Activated naive CD8-positive, alpha-beta T cell treated with anti-CD3 and anti-CD28 coated beads for 36 hours (primary cell): ENCODE data around the gene EPN3. TPM values are rescaled to one million over a fixed set of nuclear protein-coding genes. Genes with fewer than 3 reads are reported as not detected.

Experiments
- DNase-seq: peaks from one replicate; pipeline ENCODE4 v3.0.0; 2021
- H3K27ac Mint-ChIP-seq: one replicate; pipeline ENCODE4 v1.8.0; 2022; ENCODE audit warnings: mild to moderate bottlenecking, moderate library complexity, mixed read lengths
- H3K27me3 Mint-ChIP-seq: one replicate; pipeline ENCODE4 v1.8.0; 2022; ENCODE audit warnings: mild to moderate bottlenecking, mixed read lengths
- H3K36me3 Mint-ChIP-seq: one replicate; pipeline ENCODE4 v1.8.0; 2021; ENCODE audit warnings: mild to moderate bottlenecking, mixed read lengths
- H3K4me1 Mint-ChIP-seq: one replicate; pipeline ENCODE4 v1.8.0; 2021; ENCODE audit warnings: mixed read lengths
- H3K4me3 Mint-ChIP-seq: one replicate; pipeline ENCODE4 v1.8.0; 2022; ENCODE audit warnings: mild to moderate bottlenecking, moderate library complexity, mixed read lengths
- H3K9me3 Mint-ChIP-seq: one replicate; pipeline ENCODE4 v1.8.0; 2022; ENCODE audit warnings: mixed read lengths
- total RNA-seq, 2 experiments: library from RNA; stranded (reverse); gene quantifications; one replicate each; pipeline ENCODE4 v1.2.3, GENCODE V29; 2021

Gene EPN3
- total RNA-seq, 2 experiments from 2014 or later, result not detected

- peak; percentile 26 for DNase-seq
- H3K9me3 Mint-ChIP-seq, result no peaks in the 10 kb centered on the region
- peaks cover 23% of the 10 kb centered on the region for H3K4me1 Mint-ChIP-seq
- H3K36me3 Mint-ChIP-seq, result no peaks in the 10 kb centered on the region
- no peak overlapping the region for H3K27ac Mint-ChIP-seq
- peaks cover 78% of the 10 kb centered on the region for H3K27me3 Mint-ChIP-seq
- H3K4me3 Mint-ChIP-seq, result no peak overlapping the region
These were observed 28.6 kb downstream of the EPN3 start for GRCh38 chr17:50560931-50561745.

- Mint-ChIP-seq H3K36me3 (no peaks in the 10 kb centered on the region), H3K4me1 (peaks cover 23% of the 10 kb centered on the region), H3K9me3 (no peaks in the 10 kb centered on the region), H3K27ac (no peak overlapping the region), H3K4me3 (no peak overlapping the region), H3K27me3 (peaks cover 84% of the 10 kb centered on the region)
- no peak for DNase-seq
These were observed 29.2 kb downstream of the EPN3 start for GRCh38 chr17:50561746-50562141.

- H3K27me3 Mint-ChIP-seq, result peaks cover 86% of the 10 kb centered on the region
- no peak overlapping the region for H3K27ac Mint-ChIP-seq
- no peak overlapping the region for H3K4me3 Mint-ChIP-seq
These were observed 29.9 kb downstream of the EPN3 start for GRCh38 chr17:50562242-50563091.

GRCh38 chr17:50563092-50563511, 30.6 kb downstream of the EPN3 start:
- no peak for DNase-seq
- no peak overlapping the region for H3K27ac Mint-ChIP-seq
- peaks cover 23% of the 10 kb centered on the region for H3K4me1 Mint-ChIP-seq
- no peaks in the 10 kb centered on the region for H3K9me3 Mint-ChIP-seq
- H3K36me3 Mint-ChIP-seq, result no peaks in the 10 kb centered on the region
- peaks cover 84% of the 10 kb centered on the region for H3K27me3 Mint-ChIP-seq
- no peak overlapping the region for H3K4me3 Mint-ChIP-seq

More at GRCh38 chr17:50562242-50563091, 29.9 kb downstream of the EPN3 start:
- Mint-ChIP-seq H3K36me3 (no peaks in the 10 kb centered on the region), H3K4me1 (peaks cover 23% of the 10 kb centered on the region), H3K9me3 (no peaks in the 10 kb centered on the region)
- DNase-seq, result no peak

- Mint-ChIP-seq H3K9me3 (no peaks in the 10 kb centered on the region), H3K4me1 (peaks cover 17% of the 10 kb centered on the region), H3K27ac (no peak overlapping the region), H3K36me3 (no peaks in the 10 kb centered on the region), H3K27me3 (peaks cover 66% of the 10 kb centered on the region), H3K4me3 (no peak overlapping the region)
- DNase-seq, result no peak
These were observed 32.4 kb downstream of the EPN3 start for GRCh38 chr17:50564916-50565315.

GRCh38 chr17:50565402-50566350, 33.1 kb downstream of the EPN3 start:
- peaks cover 62% of the 10 kb centered on the region for H3K27me3 Mint-ChIP-seq
- no peaks in the 10 kb centered on the region for H3K36me3 Mint-ChIP-seq
- H3K9me3 Mint-ChIP-seq, result no peaks in the 10 kb centered on the region
- no peak overlapping the region for H3K4me3 Mint-ChIP-seq
- H3K27ac Mint-ChIP-seq, result no peak overlapping the region
- DNase-seq, result no peak
- H3K4me1 Mint-ChIP-seq, result peaks cover 13% of the 10 kb centered on the region

- no peaks in the 10 kb centered on the region for H3K36me3 Mint-ChIP-seq
- no peak overlapping the region for H3K4me3 Mint-ChIP-seq
- no peak for DNase-seq
- peaks cover 13% of the 10 kb centered on the region for H3K4me1 Mint-ChIP-seq
- no peaks in the 10 kb centered on the region for H3K9me3 Mint-ChIP-seq
- no peak overlapping the region for H3K27ac Mint-ChIP-seq
- peaks cover 60% of the 10 kb centered on the region for H3K27me3 Mint-ChIP-seq
These were observed 34.4 kb downstream of the EPN3 start for GRCh38 chr17:50566886-50567285.

- Mint-ChIP-seq H3K4me3 (no peak overlapping the region), H3K4me1 (peaks cover 9% of the 10 kb centered on the region), H3K27me3 (peaks cover 43% of the 10 kb centered on the region), H3K36me3 (no peaks in the 10 kb centered on the region), H3K27ac (no peak overlapping the region), H3K9me3 (no peaks in the 10 kb centered on the region)
- DNase-seq, result no peak
These were observed 36.1 kb downstream of the EPN3 start for GRCh38 chr17:50568659-50569058.

- H3K9me3 Mint-ChIP-seq, result no peaks in the 10 kb centered on the region
- H3K4me3 Mint-ChIP-seq, result no peak overlapping the region
- DNase-seq, result no peak
- H3K4me1 Mint-ChIP-seq, result peaks cover 9% of the 10 kb centered on the region
- no peak overlapping the region for H3K27ac Mint-ChIP-seq
- H3K36me3 Mint-ChIP-seq, result no peaks in the 10 kb centered on the region
- H3K27me3 Mint-ChIP-seq, result peaks cover 33% of the 10 kb centered on the region
These were observed 37.1 kb downstream of the EPN3 start for GRCh38 chr17:50569592-50569991.

- no peak for DNase-seq
- Mint-ChIP-seq H3K4me1 (peaks cover 6% of the 10 kb centered on the region), H3K36me3 (no peaks in the 10 kb centered on the region), H3K9me3 (no peaks in the 10 kb centered on the region), H3K27me3 (peaks cover 29% of the 10 kb centered on the region), H3K4me3 (no peak overlapping the region), H3K27ac (no peak overlapping the region)
These were observed 37.5 kb downstream of the EPN3 start for GRCh38 chr17:50570032-50570431.

- no peaks in the 10 kb centered on the region for H3K9me3 Mint-ChIP-seq
- H3K36me3 Mint-ChIP-seq, result no peaks in the 10 kb centered on the region
- peaks cover 3% of the 10 kb centered on the region for H3K4me1 Mint-ChIP-seq
- no peak overlapping the region for H3K4me3 Mint-ChIP-seq
- no peak overlapping the region for H3K27ac Mint-ChIP-seq
- DNase-seq, result no peak
- peaks cover 24% of the 10 kb centered on the region for H3K27me3 Mint-ChIP-seq
These were observed 38.0 kb downstream of the EPN3 start for GRCh38 chr17:50570528-50570927.

- H3K27ac Mint-ChIP-seq, result no peak overlapping the region
- no peaks in the 10 kb centered on the region for H3K4me1 Mint-ChIP-seq
- no peak overlapping the region for H3K4me3 Mint-ChIP-seq
These were observed 39.1 kb downstream of the EPN3 start for GRCh38 chr17:50571681-50572080.

GRCh38 chr17:50572541-50572940, 40.0 kb downstream of the EPN3 start:
- H3K9me3 Mint-ChIP-seq, result no peaks in the 10 kb centered on the region
- H3K4me3 Mint-ChIP-seq, result no peak overlapping the region
- peaks cover 5% of the 10 kb centered on the region for H3K27me3 Mint-ChIP-seq
- no peaks in the 10 kb centered on the region for H3K4me1 Mint-ChIP-seq
- H3K36me3 Mint-ChIP-seq, result no peaks in the 10 kb centered on the region
- no peak for DNase-seq
- no peak overlapping the region for H3K27ac Mint-ChIP-seq

More at GRCh38 chr17:50571681-50572080, 39.1 kb downstream of the EPN3 start:
- no peak for DNase-seq
- Mint-ChIP-seq H3K36me3 (no peaks in the 10 kb centered on the region), H3K9me3 (no peaks in the 10 kb centered on the region), H3K27me3 (peaks cover 12% of the 10 kb centered on the region)

GRCh38 chr17:50573866-50574611, 41.5 kb downstream of the EPN3 start:
- DNase-seq, result no peak
- Mint-ChIP-seq H3K9me3 (no peaks in the 10 kb centered on the region), H3K4me1 (no peaks in the 10 kb centered on the region), H3K4me3 (no peak overlapping the region), H3K27me3 (peaks cover 7% of the 10 kb centered on the region), H3K36me3 (no peaks in the 10 kb centered on the region), H3K27ac (no peak overlapping the region)
